ENCODE results near the gene RERE. TPM values are rescaled to one million over a fixed set of nuclear protein-coding genes. Genes with fewer than 3 reads are reported as not detected.

RERE gene
- polyA plus RNA-seq, 1 of the 3 experiments (the other 2 are of a cell fraction): 8.1 TPM

DNA sequence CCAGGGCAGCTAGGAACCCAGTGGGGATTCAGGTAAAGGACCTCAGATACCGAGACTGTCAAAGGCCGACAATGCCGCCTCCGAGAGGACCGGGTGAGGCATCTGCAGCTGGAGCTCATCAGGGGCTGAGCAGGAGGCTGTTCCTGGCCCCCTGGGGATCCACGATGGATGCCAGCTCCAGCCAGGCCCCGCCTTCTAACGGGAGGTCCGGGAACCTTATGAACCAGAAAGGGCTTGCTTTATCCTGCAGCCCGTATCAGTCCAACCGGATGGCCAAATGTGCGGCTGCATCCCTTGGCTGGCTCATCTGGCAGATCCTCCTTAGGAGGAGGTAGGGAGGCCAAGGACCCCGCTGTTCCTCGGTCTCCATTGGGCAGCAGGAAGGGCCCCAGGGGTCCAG, 467.5 kb downstream of the RERE start:
- no peaks in the 10 kb centered on the region for H3K9me3 ChIP-seq
- ChIA-PET CTCF (interaction anchor here (0.5 to 4.9 kb wide), 15 partner anchors 9 to 682 kb away, joined by 3 to 69 read pairs (median 4); no protein-coding TSS in a partner anchor), POLR2A (no interaction called here)
- 90% methylated on average over 2 of the region's 14 CpGs for WGBS (ENCODE audit: low lambda C conversion rate)
- peaks cover 0 to 29% of the 10 kb centered on the region in 2 experiments for H3K36me3 ChIP-seq (replicated peaks in 1 of 2; ENCODE audit: control insufficient read depth in 1 of 2, insufficient read depth in 2 of 2, low read length in 1 of 2)
- no peak overlapping the region for H2AFZ ChIP-seq (ENCODE audit: low read depth)
- no peak for DNase-seq
- no peaks in the 10 kb centered on the region for H3K9me2 ChIP-seq
- H4K20me1 ChIP-seq (ENCODE audit: insufficient read depth): no peaks in the 10 kb centered on the region
- no peak overlapping the region for H3K9ac ChIP-seq
- H3K4me1 ChIP-seq (ENCODE audit: control insufficient read depth in 1 of 2, insufficient read depth in 2 of 2, low read depth in 1 of 2, low read length in 1 of 2): peaks cover 0 to 16% of the 10 kb centered on the region in 2 experiments; a peak in 1 of 4 replicates
- no peak overlapping the region for H3K4me2 ChIP-seq
- no peaks in the 10 kb centered on the region for H3K79me2 ChIP-seq (ENCODE audit: insufficient read depth)
- no peak overlapping the region for H3K4me3 ChIP-seq (ENCODE audit: low read depth in 2 of 2, low read length in 1 of 2)
- H3F3A ChIP-seq (replicated peaks; ENCODE audit: insufficient read depth): peaks cover 4% of the 10 kb centered on the region
- H3K27ac ChIP-seq (ENCODE audit: low read depth in 2 of 2, low read length in 1 of 2): no peak overlapping the region
- TF ChIP-seq FOXM1 (IDR thresholded peaks at IDR 0.05; ENCODE audit: low read depth): no peak
- H3K27me3 ChIP-seq (ENCODE audit: insufficient read depth): no peaks in the 10 kb centered on the region

GRCh38 chr1:8349473-8349865, 468.0 kb downstream of the RERE start:
- peaks cover 4% of the 10 kb centered on the region for H3F3A ChIP-seq (replicated peaks; ENCODE audit: insufficient read depth)

More at GRCh38 chr1:8349473-8349865, 468.0 kb downstream of the RERE start:
- Histone ChIP-seq H3K79me2 (ENCODE audit: insufficient read depth) (no peaks in the 10 kb centered on the region), H3K4me3 (ENCODE audit: low read depth in 2 of 2, low read length in 1 of 2) (no peak overlapping the region), H3K36me3 (replicated peaks in 1 of 2; ENCODE audit: control insufficient read depth in 1 of 2, insufficient read depth in 2 of 2, low read length in 1 of 2) (peaks cover 0 to 24% of the 10 kb centered on the region in 2 experiments), H3K4me2 (no peak overlapping the region), H3K9me3 (no peaks in the 10 kb centered on the region), H3K27ac (ENCODE audit: low read depth in 2 of 2, low read length in 1 of 2) (no peak overlapping the region), H3K27me3 (ENCODE audit: insufficient read depth) (no peaks in the 10 kb centered on the region), H4K20me1 (ENCODE audit: insufficient read depth) (no peaks in the 10 kb centered on the region), H3K9ac (no peak overlapping the region), H3K9me2 (no peaks in the 10 kb centered on the region), H2AFZ (ENCODE audit: low read depth) (no peak overlapping the region), H3K4me1 (ENCODE audit: control insufficient read depth in 1 of 2, insufficient read depth in 2 of 2, low read depth in 1 of 2, low read length in 1 of 2) (peaks cover 0 to 13% of the 10 kb centered on the region in 2 experiments; a peak in 1 of 4 replicates)
- POLR2A ChIA-PET: no interaction called here
- TF ChIP-seq POLR2AphosphoS5 (IDR thresholded peaks at IDR 0.05; ENCODE audit: low read depth, low read length): no peak
- TF ChIP-seq MXI1 (IDR thresholded peaks at IDR 0.05; ENCODE audit: low read depth, low read length): no peak
- TF ChIP-seq PBX3 (IDR thresholded peaks at IDR 0.05): no peak
- TF ChIP-seq FOXJ3 (CRISPR knock-in tag; IDR thresholded peaks at IDR 0.05): no peak
- no peak for TF ChIP-seq RFX5 (IDR thresholded peaks at IDR 0.05; ENCODE audit: low read length)
- TF ChIP-seq FOSL2 (IDR thresholded peaks at IDR 0.05; ENCODE audit: borderline replicate concordance, low read depth): no peak
- TF ChIP-seq TAF1 (IDR thresholded peaks at IDR 0.05; ENCODE audit: borderline replicate concordance, low read depth, low read length): no peak
- TF ChIP-seq GABPA (IDR thresholded peaks at IDR 0.05; ENCODE audit: low read depth): no peak
- TF ChIP-seq, protein P1, sequence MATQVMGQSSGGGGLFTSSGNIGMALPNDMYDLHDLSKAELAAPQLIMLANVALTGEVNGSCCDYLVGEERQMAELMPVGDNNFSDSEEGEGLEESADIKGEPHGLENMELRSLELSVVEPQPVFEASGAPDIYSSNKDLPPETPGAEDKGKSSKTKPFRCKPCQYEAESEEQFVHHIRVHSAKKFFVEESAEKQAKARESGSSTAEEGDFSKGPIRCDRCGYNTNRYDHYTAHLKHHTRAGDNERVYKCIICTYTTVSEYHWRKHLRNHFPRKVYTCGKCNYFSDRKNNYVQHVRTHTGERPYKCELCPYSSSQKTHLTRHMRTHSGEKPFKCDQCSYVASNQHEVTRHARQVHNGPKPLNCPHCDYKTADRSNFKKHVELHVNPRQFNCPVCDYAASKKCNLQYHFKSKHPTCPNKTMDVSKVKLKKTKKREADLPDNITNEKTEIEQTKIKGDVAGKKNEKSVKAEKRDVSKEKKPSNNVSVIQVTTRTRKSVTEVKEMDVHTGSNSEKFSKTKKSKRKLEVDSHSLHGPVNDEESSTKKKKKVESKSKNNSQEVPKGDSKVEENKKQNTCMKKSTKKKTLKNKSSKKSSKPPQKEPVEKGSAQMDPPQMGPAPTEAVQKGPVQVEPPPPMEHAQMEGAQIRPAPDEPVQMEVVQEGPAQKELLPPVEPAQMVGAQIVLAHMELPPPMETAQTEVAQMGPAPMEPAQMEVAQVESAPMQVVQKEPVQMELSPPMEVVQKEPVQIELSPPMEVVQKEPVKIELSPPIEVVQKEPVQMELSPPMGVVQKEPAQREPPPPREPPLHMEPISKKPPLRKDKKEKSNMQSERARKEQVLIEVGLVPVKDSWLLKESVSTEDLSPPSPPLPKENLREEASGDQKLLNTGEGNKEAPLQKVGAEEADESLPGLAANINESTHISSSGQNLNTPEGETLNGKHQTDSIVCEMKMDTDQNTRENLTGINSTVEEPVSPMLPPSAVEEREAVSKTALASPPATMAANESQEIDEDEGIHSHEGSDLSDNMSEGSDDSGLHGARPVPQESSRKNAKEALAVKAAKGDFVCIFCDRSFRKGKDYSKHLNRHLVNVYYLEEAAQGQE (IDR thresholded peaks at IDR 0.05; ENCODE audit: low read depth, low read length): no peak
- TF ChIP-seq YY1 (IDR thresholded peaks at IDR 0.05; ENCODE audit: low read depth): no peak
- TF ChIP-seq EZH2phosphoT487 (IDR thresholded peaks at IDR 0.05; ENCODE audit: borderline replicate concordance, low read depth): no peak
- TF ChIP-seq RCOR1 (IDR thresholded peaks at IDR 0.05; ENCODE audit: low read length): no peak
- TF ChIP-seq JUND (IDR thresholded peaks at IDR 0.05): no peak
- TF ChIP-seq EP300 (IDR thresholded peaks at IDR 0.05; ENCODE audit: borderline replicate concordance in 1 of 2, low read depth in 1 of 2, low read length in 1 of 2): no peak
- TF ChIP-seq ELF1 (IDR thresholded peaks at IDR 0.05): no peak
- no peak for TF ChIP-seq RXRA (IDR thresholded peaks at IDR 0.05; ENCODE audit: borderline replicate concordance, low read depth)
- 75% methylated on average over 9 of the region's 9 CpGs for WGBS (ENCODE audit: low lambda C conversion rate)
- no peak for DNase-seq
- CTCF ChIA-PET: interaction anchor here (0.6 to 4.9 kb wide), 25 partner anchors 9 to 682 kb away, joined by 3 to 69 read pairs (median 4); partner anchors contain the start of gene SLC45A1

Data from SK-N-SH (cell line).